NCI-H1694 treated with DMSO at 0.1 percent for 48 hours (cell line): ENCODE results near the gene COX6B2.
"Not testable (repeated sequence)": the region's sequence is repeated elsewhere in the genome, so short reads cannot be mapped to it uniquely, and the experiment has no call there.

Experiments used
- DNase-seq: peaks from one replicate; lab custom pipeline; 2025; lab: John Stamatoyannopoulos, UW

COX6B2 gene

GRCh38 chr19:55341595-55342531, 12.7 kb downstream of the COX6B2 start:
- DNase-seq = no peak

DNA sequence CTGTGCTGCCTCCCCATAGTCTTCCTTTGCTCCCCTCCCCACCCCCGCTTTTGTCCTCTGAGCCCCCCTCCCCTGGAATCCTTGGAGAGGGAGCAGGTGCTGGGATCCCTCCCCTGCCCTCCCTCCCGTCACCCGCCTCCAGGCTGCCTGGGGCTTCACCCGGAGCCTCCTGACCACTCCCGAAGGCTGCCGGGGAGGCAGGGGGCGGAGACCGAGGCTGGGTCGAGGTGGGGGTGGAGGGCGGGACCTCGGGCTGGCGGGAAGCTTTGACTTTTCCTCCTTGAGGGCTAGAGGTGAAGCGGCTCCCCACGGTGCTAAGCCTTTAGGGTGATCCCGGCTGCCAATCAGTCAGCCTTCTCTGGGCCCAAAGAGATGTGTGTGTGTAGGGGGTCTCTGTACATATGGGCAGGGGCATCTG, 13.3 kb downstream of the COX6B2 start:
- peak; percentile 32 for DNase-seq

- no peak for DNase-seq
Observed at GRCh38 chr19:55340784-55341147, 13.8 kb downstream of the COX6B2 start.

- no peak for DNase-seq
Observed at GRCh38 chr19:55339889-55340783, 14.4 kb downstream of the COX6B2 start.

GRCh38 chr19:55339105-55339888, 15.2 kb downstream of the COX6B2 start, which contains the start of gene KMT5C:
Gene KMT5C, plus strand, starts transcription at chr19:55339876. Its CDS starts 2,061 bp downstream, at chr19:55341937.
- DNase-seq = peak; percentile 100

DNA sequence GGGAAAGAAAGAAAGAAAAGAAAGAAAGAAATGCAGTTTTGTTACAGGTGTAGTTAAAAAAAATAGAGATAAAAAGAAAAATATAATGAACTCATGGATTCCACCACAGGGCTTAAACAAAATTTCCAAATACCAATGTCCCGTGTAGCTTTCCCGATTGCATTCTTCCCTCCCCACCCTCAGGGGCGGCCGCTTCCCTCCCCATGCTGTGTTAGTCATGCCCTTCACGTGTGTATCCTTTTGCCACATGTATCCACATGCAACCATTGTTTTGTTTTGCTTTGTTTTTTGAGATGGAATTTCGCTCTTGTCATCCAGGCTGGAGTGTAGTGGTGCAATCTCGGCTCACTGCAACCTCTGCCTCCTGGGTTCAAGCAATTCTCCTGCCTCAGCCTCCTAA, 18.4 kb downstream of the COX6B2 start:
- no peak for DNase-seq

- DNase-seq = no peak
Observed at GRCh38 chr19:55333870-55334269, 20.6 kb downstream of the COX6B2 start.

GRCh38 chr19:55329791-55330190, 24.7 kb downstream of the COX6B2 start:
- not testable (repeated sequence) for DNase-seq

DNA sequence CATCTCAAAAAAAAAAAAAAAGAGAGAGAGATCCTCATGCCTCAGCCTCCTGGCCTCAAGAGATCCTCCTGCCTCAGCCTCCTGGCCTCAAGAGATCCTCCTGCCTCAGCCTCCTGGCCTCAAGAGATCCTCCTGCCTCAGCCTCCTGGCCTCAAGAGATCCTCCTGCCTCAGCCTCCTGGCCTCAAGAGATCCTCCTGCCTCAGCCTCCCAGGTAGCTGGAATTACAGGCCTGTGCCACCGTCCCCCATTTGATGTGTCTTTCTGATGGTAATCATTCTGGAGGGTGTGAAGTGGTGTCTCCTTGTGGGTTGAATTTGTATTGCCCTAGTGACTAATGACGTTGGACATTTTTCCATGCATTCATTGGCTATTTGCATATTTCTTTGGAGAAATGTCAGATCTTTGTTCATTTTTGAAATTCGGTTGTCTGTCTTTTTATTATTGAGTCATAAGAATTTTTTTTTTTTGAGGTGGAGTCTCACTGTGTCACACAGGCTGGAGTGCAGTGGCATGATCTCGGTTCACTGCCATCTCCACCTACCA, 25.7 kb downstream of the COX6B2 start:
- DNase-seq = not testable (repeated sequence)

- no peak for DNase-seq
Observed at GRCh38 chr19:55325172-55325571, 29.3 kb downstream of the COX6B2 start, which contains the start of gene TMEM150B. Gene TMEM150B, minus strand, starts transcription at chr19:55325341. Its CDS starts 4,305 bp downstream, at chr19:55321036.

- DNase-seq = no peak
Observed at GRCh38 chr19:55324662-55325061, 29.9 kb downstream of the COX6B2 start.

GRCh38 chr19:55322204-55322885, 32.2 kb downstream of the COX6B2 start:
- DNase-seq = no peak

GRCh38 chr19:55321466-55322137, 32.9 kb downstream of the COX6B2 start:
- DNase-seq = no peak

DNA sequence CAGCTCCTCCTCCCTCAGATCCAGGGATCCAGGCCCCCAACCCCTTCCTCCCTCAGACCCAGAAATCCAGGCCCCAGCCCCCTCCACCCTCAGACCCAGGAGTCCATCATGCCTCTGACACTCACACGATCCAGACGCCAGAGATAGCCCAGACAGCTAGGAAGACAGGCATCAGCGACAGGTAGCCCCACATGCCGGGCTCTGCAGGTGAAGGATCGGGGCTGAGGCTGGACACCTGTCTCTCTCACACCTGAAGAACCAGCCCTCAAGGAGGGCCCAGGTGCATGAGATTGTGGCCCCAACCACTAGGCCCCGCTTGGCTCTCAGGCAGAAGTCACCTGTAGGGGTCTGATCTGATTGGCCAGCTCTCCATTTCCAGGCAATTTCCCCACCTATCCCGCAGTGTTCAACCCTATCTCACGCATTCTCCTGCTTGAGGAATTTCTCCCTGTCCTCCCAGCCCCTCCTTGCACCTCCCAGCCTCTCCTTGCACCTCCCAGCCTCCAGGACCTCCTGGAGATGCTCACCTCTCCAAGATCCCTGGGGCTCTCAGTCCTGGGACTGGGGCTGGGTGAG, 33.6 kb downstream of the COX6B2 start:
- no peak for DNase-seq

DNA sequence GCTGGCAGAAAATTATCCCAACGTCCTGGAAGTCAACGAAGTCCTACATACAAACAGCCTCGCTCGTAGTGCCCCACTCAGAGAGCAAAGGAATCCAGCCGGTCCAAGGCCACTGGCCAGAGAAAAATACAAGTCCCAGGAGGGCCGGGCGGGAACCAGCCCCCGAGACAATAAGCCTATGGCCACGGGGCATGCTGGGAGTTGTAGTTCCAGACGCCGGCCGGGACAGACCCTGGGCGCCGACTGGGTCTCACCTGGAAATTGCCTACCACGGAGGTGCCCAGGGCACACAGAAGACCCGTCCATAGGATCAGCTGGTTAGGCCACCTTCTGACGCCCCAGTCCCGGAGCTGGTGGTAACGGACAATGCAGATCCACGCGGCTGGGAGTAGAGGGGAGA, 34.7 kb downstream of the COX6B2 start:
- no peak for DNase-seq

DNA sequence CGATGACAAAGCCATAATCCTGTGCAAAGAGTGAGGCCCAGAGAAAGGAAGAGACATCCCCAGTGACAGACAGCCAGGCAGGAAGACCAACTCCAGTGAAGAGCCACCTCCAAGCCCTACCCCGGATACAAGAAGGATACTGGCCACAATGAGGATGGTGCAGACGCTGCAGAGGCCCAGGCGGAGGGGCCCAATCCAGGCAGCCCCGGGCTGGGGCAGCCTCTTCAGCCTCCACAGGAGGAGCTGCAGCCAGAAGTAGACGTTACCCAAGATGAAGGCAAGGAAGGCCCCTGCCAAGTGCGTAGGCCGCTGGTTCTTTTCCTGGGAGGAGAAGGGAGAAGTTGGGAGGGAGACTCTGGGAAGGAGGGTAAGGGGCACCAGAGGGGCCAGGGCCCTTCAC, 37.9 kb downstream of the COX6B2 start:
- DNase-seq = no peak

- DNase-seq = no peak
Observed at GRCh38 chr19:55315956-55316525, 38.5 kb downstream of the COX6B2 start.

DNA sequence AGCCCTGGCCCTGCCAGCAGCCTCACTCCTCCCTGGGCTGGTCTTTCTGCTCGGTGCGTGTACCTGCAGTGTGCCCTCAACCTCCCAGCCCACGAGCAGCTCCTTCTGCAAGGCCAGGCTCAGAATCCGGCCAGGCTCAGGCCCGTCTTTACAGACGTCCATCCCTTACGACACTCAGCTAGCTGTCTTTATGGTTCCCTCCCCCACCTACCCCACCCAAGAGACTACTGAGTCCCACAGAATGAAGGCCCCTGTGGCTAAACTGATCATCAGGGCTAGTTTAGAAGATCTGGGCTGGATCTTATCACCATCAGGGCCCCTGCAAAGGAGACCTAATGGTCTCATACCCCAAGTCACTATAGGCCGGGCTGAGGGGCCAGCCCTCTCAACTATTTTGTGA, 40.1 kb downstream of the COX6B2 start:
- DNase-seq = no peak
